NCI-H748 (cell line): Measurements from ENCODE around the gene TBCD.
A peak's percentile ranks its signal among the peaks of the same experiment; 100 is the strongest.

Source experiments
- DNase-seq: peaks from one replicate; lab custom pipeline; 2025; ENCODE audit not compliant: unreplicated experiment; lab: John Stamatoyannopoulos, UW

Gene TBCD

GRCh38 chr17:82831041-82831817, 79.4 kb downstream of the TBCD start:
- DNase-seq = no peak

GRCh38 chr17:82831818-82832200, 79.9 kb downstream of the TBCD start:
- DNase-seq = no peak

GRCh38 chr17:82832411-82832810, 80.5 kb downstream of the TBCD start:
- no peak for DNase-seq

- DNase-seq = no peak
Measured at GRCh38 chr17:82832881-82833475, 81.1 kb downstream of the TBCD start.

GRCh38 chr17:82835122-82835521, 83.3 kb downstream of the TBCD start:
- DNase-seq = no peak

GRCh38 chr17:82835766-82836512, 84.1 kb downstream of the TBCD start:
- DNase-seq = no peak

GRCh38 chr17:82836823-82837357, 85.0 kb downstream of the TBCD start:
- peak; percentile 81 for DNase-seq

GRCh38 chr17:82837586-82838320, 85.9 kb downstream of the TBCD start:
- DNase-seq = no peak

- no peak for DNase-seq
Measured at GRCh38 chr17:82838386-82839063, 86.7 kb downstream of the TBCD start.

GRCh38 chr17:82839617-82840292, 87.9 kb downstream of the TBCD start, which contains the start of gene ZNF750:
ZNF750 (minus strand) TSS chr17:82840022; CDS start chr17:82832454, 7,568 bp downstream.
- DNase-seq = no peak

- no peak for DNase-seq
Measured at GRCh38 chr17:82840431-82840831, 88.6 kb downstream of the TBCD start.

- DNase-seq = no peak
Measured at GRCh38 chr17:82841921-82842596, 90.2 kb downstream of the TBCD start.

- DNase-seq = no peak
Measured at GRCh38 chr17:82843904-82844680, 92.2 kb downstream of the TBCD start.

- DNase-seq = peak; percentile 32
Measured at GRCh38 chr17:82844796-82845162, 92.9 kb downstream of the TBCD start.

GRCh38 chr17:82845163-82845807, 93.4 kb downstream of the TBCD start:
- DNase-seq = no peak

GRCh38 chr17:82846061-82846691, 94.3 kb downstream of the TBCD start:
- DNase-seq = no peak

GRCh38 chr17:82848022-82848592, 96.2 kb downstream of the TBCD start:
- peak; percentile 56 for DNase-seq
